Myocyte (in vitro differentiated cells): ENCODE data around the gene SALL2. TPM values are rescaled to one million over a fixed set of nuclear protein-coding genes. Genes with fewer than 3 reads are reported as not detected.
"Not testable (repeated sequence)": the region's sequence is repeated elsewhere in the genome, so short reads cannot be mapped to it uniquely, and the experiment has no call there.

Source experiments
- DNase-seq: peaks from one replicate; pipeline ENCODE4 v3.0.0-alpha.2; 2012; ENCODE audit warnings: low read depth
- polyA plus RNA-seq: library from polyadenylated mRNA; unstranded; fragments of >200 nt; gene quantifications from one replicate; pipeline ENCODE4 v1.2.1, GENCODE V29; 2012; ENCODE audit warnings: missing spikeins
- total RNA-seq: library from RNA; depleted of rRNA; stranded (reverse); fragments of >200 nt; gene quantifications from 2 replicates; pipeline ENCODE4 v1.2.3, GENCODE V29; 2014

Gene SALL2
- total RNA-seq, result 4.6 and 4.7 TPM in 2 replicates
- polyA plus RNA-seq, result 4.1 TPM

DNA sequence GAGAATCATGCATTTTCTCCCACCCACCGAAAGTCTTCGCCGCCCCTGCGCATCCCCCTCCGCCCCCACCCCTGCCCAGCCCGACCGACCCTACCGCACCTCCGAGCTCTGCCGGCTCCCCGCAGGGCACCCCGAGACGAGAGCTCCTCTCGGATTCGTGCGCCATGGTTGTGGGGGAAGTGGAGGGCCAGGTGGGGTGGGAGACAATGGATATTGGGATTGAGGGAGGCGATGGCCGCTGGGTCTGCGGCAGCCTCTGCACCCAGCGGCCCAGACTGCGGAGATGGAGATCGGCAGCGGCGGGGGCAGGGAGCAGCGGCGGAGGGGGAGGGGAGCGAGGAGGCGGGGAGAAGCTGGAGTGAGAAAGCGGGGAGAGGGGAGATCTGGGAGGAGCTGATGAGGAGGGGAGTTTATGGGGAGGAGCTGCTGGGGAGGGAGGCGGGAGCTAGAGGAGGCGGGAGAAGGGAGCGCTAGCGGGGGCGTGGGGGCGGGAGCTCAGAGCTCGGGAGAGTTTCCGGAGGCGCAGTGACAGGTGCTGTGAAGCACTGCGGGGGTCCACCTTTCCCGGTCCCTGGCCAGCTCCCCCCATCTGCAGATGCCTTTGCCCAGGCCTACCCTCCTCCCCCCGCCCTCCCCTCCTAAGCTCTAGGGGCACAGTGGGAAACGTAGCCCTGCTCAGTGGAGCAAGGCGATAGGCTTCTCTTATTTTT lies at the start of gene SALL2:
SALL2 (minus strand) TSS at position 385 of the 710 bp plus-strand sequence; CDS start at position 166, 219 bp downstream.
- peak; percentile 58 for DNase-seq

DNA sequence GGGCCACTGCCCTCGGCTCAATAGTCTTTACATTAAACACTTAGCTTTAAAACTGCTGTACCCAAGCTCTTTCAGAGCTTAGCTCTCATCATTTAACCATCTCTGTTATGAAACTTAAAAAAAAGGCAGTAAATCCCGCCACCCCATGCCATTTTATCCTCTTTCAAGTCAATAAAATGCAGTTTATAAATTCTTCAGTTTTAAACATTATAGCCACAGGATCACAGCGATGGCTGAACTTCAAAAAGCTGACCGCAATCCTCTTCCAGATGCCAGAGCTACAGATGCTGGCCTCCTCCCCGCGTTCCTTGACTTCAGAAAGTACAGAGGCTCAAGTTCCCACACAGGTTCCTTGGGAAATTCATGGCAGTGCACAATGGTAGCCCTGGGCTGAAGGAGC lies 49.5 kb upstream of the SALL2 start:
- no peak for DNase-seq

DNA sequence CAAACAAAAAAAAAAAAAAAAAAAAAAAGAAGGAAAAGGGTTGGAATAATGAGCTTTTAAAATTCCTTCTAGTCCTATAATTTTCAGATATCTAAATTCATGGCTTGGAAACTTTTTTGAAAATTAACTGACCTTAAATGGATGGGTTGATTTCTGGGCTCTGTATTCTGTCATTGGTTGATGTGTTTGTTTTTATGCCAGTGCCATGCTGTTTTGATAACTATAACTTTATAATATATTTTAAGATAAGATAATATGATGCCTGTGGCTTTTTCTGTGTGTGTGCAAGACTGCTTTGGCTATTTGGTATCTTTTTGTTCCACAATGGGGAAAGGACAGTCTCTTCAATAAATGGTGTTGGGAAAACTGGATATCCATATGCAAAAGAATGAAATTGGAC lies 46.5 kb upstream of the SALL2 start:
- no peak for DNase-seq

DNA sequence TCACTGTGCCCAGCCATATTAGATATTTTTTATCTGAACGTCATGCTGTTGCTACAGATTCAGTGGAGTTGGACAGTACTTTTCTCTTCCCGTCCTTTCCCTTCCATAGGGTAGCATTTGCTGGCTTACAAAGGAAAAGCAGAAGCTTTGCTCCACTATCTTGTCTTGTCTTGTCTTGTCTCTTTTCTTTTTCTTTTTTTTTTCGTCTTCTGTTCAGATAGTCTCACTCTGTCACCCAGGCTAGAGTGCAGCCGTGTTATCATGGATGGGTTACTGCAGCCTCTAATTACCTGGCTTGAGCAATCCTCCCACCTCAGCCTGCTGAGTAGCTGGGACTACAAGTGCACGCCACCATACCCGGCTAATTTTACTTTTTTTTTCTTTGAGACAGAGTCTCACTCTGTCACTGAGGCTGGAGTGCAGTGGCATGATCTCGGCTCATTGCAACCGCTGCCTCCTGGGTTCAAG lies 32.6 kb upstream of the SALL2 start:
- DNase-seq, result no peak

DNA sequence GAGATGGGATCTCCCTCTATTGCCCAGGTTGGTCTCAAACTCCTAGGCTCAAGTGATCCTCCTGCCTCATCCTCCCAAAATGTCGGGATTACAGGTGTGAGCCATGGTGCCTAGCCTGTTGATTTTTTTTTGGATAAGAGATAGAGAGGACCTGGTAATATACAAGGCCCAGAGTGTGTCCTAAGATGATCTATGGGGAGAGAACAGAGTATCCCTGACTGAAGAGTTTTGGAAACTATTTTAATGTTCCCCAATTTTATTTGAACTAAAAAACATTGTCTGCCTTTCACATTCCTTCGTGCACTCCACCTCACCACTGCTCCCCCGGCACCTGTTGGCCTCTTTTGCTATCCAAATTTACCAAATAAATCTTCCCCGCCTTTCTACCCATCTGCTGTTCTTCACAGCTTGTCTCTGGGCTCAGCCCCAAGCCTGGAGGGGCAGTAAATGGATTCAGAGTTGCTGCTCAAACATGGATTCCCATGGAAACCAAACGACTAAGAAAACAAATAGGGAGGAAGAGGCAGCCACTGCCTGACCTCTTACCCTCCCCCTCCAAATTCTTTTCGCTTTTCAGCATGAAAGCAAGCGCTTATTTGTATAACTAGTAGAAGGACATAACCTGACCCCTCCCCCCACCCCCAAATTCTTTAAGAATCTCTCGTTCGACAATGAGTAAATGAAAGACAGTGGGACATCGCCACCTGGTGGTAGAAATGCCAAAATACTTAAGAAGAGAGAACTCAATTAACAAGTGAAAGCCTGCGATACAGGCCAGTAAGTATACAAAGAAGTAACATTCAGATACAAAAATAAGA lies 31.1 kb upstream of the SALL2 start:
- DNase-seq, result peak; percentile 92

DNA sequence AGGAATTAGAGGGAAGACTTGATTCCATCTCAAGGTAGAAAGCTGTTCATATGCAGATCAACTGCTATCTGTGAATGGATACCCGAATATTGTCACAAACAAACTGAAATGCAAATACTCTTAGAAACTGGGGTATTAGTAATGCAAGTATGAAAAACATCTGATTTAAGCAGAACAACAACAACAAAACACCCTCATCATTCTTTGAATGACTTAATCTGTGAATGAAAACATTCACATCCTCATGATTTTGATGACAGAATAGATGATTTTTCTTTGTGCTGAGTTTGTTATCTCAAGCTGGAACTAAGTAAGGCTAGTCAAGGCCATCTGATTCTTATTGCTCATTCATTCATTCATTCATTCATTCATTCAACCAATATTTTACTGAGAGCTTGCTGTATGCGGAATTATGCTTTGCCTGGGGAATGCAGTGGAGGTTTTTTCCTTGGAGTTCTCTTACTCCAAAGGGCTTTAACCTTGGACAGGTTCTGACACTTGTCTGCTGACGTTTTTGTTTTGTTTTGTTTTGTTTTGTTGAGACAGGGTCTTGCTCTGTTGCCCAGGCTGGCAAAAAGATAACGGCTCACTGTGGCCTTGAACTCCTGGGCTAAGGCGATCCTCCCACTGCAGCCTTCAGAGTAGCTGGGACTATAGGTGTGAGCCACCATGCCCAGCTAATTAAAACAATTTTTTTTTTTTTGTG lies 30.4 kb upstream of the SALL2 start:
- no peak for DNase-seq

DNA sequence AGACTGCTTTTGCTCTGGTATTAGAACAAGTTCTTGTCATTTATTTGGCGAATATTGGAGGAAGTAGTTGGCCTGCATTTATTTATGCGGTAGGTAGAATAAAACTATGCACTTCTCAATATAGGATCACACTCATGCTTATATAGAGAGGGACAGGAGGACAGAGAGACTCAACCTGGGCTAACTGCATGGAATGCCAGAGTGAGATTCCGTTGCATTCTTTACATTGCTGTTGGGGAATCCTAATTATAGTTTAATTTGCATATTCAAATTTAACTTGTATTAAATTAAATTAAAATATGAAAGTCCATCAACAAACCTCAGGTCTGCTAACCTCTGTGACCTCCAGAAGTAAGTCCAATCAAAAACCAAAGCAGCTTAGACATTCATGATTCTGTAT lies 27.1 kb upstream of the SALL2 start:
- no peak for DNase-seq

DNA sequence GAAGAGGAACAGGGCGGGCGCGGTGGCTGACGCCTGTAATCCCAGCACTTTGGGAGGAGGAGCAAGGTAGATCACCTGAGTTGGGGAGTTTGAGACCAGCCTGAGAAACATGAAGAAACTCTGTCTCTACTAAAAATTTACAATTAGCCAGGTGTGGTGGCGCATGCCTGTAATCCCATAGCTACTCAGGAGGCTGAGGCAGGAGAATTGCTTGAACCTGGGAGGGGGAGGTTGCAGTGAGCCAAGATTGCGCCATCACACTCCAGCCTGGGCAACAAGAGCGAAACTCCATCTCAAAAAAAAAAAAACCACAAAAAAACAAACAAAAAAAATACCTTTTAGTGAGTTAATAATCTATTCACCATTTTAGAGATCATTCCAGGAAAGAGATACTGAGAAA lies 18.4 kb upstream of the SALL2 start:
- not testable (repeated sequence) for DNase-seq

DNA sequence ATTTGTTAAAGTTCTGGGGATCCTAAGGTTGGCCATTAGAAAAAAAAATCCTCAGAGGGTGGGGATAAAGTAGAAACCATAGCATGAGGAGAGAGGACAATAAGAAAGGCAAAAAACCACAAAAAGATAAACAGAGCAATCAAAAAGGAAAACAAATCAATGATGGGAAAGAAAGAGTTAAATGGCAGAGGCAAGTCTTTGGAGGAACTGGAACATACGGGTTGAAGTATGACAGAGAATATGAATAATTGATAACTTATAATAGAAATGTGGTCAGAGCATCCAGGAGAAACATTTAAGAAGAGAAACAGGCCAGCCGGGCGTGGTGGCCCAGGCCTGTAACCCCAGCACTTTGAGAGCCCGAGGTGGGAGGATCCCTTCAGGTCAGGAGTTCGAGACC lies 17.8 kb upstream of the SALL2 start:
- DNase-seq, result no peak

DNA sequence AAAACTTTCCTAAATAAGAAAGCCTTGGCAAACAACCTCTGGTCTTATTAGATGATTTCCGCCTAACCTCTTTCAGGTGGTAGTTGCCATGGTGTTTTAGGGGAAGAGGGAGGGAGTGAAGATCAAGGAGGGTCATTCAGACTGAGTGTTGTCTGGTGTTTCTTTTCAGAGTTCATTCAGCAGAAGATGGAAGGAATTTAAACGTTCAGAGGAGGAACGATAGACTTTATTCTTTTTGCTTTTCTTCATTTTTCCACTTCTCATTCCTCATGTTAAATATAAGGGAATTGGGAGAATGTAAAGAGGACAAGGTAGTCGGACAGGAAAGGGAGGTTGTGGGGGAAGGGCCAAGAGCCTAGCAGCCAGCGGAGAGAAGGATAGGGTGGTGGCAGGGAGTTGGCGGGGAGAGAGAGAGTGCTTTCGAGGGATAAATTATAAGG lies 17.4 kb upstream of the SALL2 start:
- DNase-seq, result no peak

DNA sequence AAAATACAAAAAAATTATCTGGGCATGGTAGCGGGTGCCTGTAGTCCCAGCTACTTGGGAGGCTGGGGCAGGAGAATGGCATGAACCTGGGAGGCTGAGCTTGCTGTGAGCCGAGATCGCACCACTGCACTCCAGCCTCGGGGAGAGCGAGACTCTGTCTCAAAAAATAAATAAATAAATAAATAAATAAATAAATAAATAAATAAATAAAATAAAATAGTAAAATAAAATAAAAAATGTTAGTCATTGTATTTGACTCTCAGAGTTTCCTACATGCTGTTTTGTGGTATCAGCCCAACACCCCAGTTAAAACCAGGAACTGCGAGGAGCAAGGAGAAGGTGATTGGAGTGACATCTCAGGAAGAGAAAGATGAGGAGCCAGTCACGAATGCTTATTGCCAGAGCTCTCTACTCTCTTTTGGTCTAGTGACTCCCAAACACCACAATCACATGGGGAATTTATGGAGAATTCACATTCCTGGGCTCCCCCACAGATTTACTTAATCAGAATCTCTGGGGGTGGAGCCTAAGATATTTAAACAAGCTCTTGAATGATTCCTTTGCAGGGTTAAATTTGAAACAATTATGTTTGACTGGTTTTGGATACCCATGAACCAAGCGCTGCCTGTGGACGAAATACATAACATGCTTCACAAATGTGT lies 15.4 kb upstream of the SALL2 start:
- DNase-seq, result no peak

DNA sequence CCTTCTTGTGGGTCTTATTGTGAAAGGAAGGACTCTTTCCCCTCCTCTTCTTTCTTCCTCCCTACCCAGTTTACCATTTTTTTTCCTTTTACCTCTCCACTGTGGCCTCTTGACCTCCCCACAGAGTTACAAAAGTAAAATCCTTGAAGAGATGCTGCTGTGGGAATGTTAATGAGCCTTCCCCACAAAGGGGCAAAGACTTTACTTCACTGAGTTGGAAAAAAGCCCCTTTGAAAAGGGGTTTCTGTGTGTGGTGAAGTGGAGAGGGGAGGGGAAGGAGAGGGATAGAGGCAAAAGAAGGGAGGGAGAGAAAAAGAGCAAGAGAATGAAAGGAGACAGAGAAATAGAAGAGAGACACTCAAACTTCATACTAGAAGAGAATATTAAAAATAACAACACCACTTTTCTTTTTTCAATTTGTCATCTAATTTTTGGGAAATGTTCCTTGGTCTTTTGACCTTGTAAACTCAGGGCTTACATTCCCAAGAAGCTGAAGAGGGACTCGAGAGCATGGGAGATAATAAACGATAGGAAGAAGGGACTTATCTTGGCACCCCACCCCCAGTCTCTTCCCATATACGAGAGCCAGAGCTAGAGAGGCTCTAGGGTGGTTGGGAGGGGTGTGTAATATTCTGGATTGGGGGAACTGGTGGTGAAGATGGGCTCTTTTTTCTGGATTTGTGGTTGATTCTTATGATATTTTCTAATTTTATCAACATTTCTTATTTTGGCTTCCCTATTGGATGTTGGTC lies 13.2 kb upstream of the SALL2 start:
- DNase-seq, result no peak

DNA sequence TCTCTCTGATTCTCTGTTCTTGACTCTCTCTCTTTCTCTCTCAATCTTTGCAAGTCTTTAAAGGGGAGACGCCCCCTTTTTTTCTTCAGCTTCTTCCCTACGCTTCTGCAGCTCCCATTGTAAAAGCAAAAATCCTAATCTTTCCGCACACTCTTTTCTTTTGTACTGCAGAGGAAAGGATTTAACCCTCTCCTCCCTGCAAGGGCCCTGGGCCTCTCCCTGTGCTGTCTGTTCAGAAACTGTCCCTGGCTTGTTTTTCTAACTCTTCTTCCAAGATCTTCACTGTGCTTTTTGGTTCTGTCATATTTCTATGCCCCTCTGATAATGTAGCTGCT lies 10.9 kb upstream of the SALL2 start:
- DNase-seq, result no peak

DNA sequence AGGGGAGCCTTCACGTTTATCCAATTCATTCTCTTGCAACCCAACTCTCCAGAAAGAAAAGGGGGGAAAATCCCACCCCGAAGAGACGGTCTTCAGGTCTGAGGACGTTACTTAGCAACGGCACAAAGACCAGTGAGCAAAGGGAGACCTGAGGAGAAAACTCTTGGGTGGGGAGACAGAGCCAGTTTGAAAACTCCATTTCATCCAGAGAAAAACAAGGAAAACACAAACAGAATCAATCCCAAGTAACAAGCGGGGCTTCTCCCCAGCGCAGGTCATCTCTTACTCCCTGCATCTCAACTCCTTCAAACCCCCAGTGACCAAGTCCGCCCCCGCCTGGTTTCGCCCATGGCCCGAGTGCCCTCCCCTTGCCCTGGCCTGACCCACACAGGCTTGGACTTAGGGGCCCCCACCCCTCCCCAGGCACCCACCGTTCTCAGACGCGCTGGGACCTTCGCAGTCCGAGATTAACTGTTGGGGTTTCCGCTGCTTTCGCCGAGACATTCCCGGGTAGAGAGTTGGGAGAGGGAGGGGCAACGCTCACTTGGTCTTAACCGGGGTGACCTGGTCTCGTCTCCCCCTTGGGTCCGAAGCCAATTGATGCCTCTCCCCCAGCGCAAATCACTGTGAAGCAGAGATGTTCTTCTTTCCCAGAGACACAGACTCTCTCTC lies 10.4 kb upstream of the SALL2 start:
- DNase-seq, result no peak

DNA sequence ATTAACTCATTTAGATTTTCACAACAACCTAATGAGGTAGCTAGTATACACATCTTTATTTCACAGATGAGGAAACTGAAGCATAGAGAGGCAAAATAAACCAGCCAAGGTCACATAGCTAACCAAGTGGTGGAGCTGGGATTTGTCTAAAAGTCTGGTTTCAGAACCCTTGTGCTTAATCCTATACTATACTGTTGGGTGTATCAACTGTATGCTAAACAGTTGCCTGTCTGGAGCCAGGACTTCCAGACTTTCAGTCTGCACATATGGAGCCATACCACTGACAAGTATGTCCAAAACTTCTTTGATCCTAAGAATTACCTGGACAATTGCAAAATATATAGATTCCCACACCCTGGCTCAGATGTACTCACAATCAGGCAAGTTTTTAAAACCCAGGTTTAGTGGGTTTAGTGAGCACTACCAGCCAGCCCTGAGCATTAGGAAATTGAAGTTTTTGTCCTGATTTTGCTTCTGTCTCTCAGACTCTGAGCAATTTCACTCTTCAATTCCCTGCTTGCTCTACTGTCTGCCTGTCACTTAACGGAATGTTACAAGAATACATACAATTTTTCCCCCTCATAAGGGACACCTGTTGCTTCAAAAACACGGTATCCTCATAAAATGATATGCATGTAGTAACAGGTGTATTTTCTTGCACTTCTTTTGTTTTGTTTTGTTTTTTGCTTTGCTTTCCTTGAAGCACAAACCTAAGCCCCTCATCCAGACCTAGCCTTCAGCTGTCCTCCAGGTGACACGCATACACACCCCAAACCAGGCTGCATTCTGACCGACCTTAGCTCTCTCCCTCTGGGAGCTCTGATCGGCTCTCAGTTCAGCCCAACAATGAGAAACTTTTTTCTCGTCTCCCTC lies 9.6 kb upstream of the SALL2 start:
- DNase-seq, result no peak

DNA sequence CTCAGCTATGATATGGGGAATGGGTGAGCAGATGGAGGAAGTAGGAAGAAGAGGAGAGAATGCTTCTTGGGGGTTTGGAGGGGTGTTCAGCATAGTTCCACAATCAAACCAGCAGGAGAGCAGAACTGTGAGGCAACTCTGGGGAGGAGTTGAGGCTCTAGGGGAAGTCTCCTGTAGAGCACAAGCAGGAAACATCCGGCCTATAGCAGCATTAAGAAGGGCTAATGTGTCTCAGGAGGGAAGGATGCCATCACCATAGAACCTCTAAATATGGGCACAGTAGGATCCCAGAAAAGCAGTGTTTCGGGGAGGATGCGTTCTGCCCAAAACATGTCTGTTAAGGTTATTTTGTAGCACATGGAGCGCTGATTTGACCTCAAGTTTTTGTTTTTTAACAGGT lies 8.4 kb upstream of the SALL2 start:
- DNase-seq, result no peak

DNA sequence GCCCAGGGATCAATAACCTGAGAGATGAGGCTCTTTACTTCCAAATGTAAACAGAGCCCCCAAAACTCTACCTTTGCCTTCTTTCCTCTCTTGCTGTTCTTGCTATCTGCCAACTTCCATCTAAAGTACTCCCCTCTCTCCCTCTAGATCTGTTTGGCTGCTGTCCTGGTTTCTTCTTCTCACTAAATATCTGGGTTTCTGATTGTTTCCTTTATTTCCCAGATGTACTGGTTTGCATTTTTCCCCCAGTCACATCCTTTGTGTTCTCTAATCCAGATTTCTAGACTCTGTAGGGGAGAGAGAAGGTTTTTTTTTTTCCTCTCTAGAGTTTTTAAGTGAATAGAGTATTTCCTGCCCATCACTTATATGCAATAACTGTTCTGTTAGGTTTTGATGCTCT lies 7.1 kb upstream of the SALL2 start:
- DNase-seq, result no peak

DNA sequence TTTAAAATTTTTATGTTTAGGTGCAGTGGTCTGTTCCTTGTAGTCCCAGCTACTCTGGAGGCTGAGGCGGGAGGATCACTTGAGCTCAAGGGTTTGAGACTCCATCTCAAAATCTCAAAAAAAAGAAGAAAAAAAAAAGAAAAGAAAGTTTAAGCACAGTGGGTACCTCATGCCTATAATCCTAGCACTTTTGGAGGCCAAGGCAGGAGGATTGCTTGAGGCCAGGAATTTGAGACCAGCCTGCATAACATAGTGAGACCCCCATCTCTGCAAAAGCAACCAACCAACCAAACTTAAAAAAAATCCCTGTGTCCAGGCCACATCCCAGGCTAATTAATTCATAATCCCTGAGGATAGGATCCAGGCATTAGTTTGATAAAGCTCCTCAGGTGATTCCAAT lies 3.4 kb upstream of the SALL2 start:
- DNase-seq, result no peak
